HL-60 (cell line): ENCODE data around the gene C12orf56.
A peak's percentile ranks its signal among the peaks of the same experiment; 100 is the strongest.
"Not testable (repeated sequence)": the region's sequence is repeated elsewhere in the genome, so short reads cannot be mapped to it uniquely, and the experiment has no call there.

Experiments used
- DNase-seq, 2 experiments: peaks; one replicate each; pipeline ENCODE4 v3.0.0-alpha.2; 2010 to 2020; ENCODE audit warnings: low read depth in 1 of 2, low spot score in 1 of 2
- H3K27ac ChIP-seq: fragments of 250-450 bp; sonication (Bioruptor Pico); replicated peaks from 2 replicates; pipeline ENCODE4 v1.5.1; 2020; ENCODE audit warnings: mild to moderate bottlenecking, moderate library complexity
- H3K27me3 ChIP-seq: fragments of 250-450 bp; sonication (Bioruptor Pico); 2 replicates; pipeline ENCODE4 v1.5.1; 2021; ENCODE audit warnings: mild to moderate bottlenecking, moderate library complexity; ENCODE audit not compliant: insufficient read depth, poor library complexity, severe bottlenecking
- H3K4me3 ChIP-seq: replicated peaks from 2 replicates; pipeline ENCODE4 v1.5.1; 2011; ENCODE audit warnings: mild to moderate bottlenecking, control low read depth, low read length; ENCODE audit not compliant: insufficient read depth
- CTCF ChIP-seq: IDR thresholded peaks from one replicate; pipeline ENCODE4 v1.5.1; 2011; ENCODE audit warnings: low read length, control low read depth, inconsistent platforms; ENCODE audit not compliant: insufficient read depth
- GABPA ChIP-seq: IDR thresholded peaks from 2 replicates; pipeline ENCODE4 v1.6.1; 2012; ENCODE audit warnings: low read depth
- POLR2AphosphoS5 ChIP-seq: IDR thresholded peaks from 2 replicates; pipeline ENCODE4 v1.6.1; 2012; ENCODE audit warnings: low read depth
- REST ChIP-seq: IDR thresholded peaks from 2 replicates; pipeline ENCODE4 v1.6.1; 2012; ENCODE audit warnings: low read depth; ENCODE audit not compliant: insufficient replicate concordance
- SPI1 ChIP-seq: IDR thresholded peaks from 2 replicates; pipeline ENCODE4 v1.6.1; 2012; ENCODE audit warnings: low read depth, mild to moderate bottlenecking, borderline replicate concordance

The C12orf56 gene

GRCh38 chr12:64304571-64304970 lies 86.0 kb downstream of the C12orf56 start:
- H3K27me3 ChIP-seq = peaks cover 2% of the 10 kb centered on the region
- no peak for TF ChIP-seq POLR2AphosphoS5
- no peak for TF ChIP-seq GABPA
- TF ChIP-seq CTCF = no peak
- no peak for TF ChIP-seq REST
- no peak for TF ChIP-seq SPI1
- H3K27ac ChIP-seq = no peak overlapping the region
- no peak overlapping the region for H3K4me3 ChIP-seq
- DNase-seq = no peak

- no peak for DNase-seq
Measured at GRCh38 chr12:64299628-64300027, 90.9 kb downstream of the C12orf56 start.

GRCh38 chr12:64296301-64296700 lies 94.3 kb downstream of the C12orf56 start:
- Histone ChIP-seq H3K27ac (no peak overlapping the region), H3K27me3 (no peaks in the 10 kb centered on the region), H3K4me3 (no peak overlapping the region)
- TF ChIP-seq GABPA (no peak), POLR2AphosphoS5 (no peak), CTCF (no peak), REST (no peak), SPI1 (no peak)
- DNase-seq = no peak

More at GRCh38 chr12:64299628-64300027, 90.9 kb downstream of the C12orf56 start:
- no peaks in the 10 kb centered on the region for H3K27me3 ChIP-seq
- H3K4me3 ChIP-seq = no peak overlapping the region
- no peak overlapping the region for H3K27ac ChIP-seq
- TF ChIP-seq POLR2AphosphoS5 = no peak
- TF ChIP-seq SPI1 = peak; percentile 91

GRCh38 chr12:64293654-64294364 lies 96.7 kb downstream of the C12orf56 start:
- H3K4me3 ChIP-seq = no peak overlapping the region
- no peak overlapping the region for H3K27ac ChIP-seq
- DNase-seq = no peak
- no peak for TF ChIP-seq SPI1
- TF ChIP-seq REST = no peak
- no peak for TF ChIP-seq GABPA
- H3K27me3 ChIP-seq = no peaks in the 10 kb centered on the region

GRCh38 chr12:64293174-64293573 lies 97.4 kb downstream of the C12orf56 start:
- not testable (repeated sequence) for DNase-seq, H3K4me3 ChIP-seq, H3K27ac ChIP-seq

More at GRCh38 chr12:64293174-64293573, 97.4 kb downstream of the C12orf56 start:
- H3K27me3 ChIP-seq = not testable (repeated sequence)
